Stimulated activated CD4-positive, alpha-beta T cell treated with anti-CD3 and anti-CD28 coated beads, Interleukin-1b, Interleukin-23, amount 100 ng/mL, for 48 hours (primary cell): ENCODE measurements around the gene ACSS1.

Experiments
- DNase-seq: peaks from one replicate; pipeline ENCODE4 v3.0.0-alpha.2; 2020

Gene ACSS1

DNA sequence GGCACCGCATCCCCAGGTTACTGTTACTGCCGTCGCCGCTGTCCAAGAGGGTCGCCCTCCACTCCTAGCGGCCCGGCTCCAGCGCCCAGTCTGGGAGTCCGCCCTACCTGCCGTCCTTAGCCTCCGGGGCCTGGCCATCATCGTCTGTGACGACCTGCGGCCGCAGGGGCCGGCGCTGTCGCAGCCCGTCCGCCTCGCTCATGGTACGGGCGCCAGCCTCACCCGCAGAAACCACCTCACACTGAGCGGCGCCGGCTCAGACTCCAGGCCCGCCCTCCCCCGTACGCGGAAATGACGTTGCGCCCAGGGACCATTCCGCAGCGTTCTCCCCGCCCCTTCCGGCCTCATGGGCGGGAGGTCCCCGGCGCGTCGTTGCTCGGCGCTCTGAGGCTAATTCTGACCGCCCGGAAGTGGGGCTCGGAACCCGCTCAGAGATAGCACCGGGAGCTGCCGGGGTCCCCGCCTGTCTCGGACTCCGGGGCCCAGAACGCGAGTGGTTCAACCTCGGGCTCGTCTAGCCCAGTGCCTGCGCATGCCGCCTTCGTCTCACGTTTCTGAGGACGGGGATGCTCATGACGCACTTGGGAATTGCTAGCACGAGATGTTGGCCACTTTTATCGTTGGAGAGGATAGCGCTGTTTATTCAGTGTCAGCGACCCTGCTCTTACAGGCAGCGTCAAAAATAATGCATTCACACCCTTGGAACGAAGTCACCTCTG lies 65.3 kb downstream of the ACSS1 start, which contains the start of gene APMAP:
Gene APMAP, minus strand, starts transcription at position 265 of the 719 bp plus-strand sequence. Its CDS starts 63 bp downstream, at position 202.
- peak; percentile 94 for DNase-seq

DNA sequence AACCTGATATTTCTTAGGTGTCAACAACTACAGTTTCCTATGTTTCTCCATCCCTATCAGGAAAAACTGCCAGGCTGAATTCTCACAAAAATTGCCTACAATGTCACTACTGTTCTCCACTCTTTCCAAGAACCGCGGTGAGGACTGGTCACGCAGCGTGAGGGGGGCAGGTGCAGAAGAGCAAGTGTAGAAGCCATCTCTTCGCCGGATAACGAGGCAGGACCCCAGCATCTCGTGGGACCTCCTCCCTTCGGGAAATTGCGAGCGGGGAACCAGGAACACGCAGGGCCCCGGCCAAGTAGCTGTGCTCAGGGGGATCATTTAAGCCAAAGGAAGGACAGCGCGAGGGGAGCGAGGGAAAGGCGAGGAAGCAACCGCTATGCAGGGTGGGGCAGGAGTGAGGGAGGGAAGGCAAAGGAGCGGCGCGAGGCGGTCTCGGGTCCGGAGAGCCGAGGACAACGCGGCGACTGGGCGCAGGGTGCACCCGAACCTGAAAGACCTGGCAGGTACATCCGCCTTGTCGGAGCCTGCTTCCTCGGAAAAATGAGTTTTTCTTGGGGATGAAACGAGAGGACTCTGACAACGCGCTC lies 65.9 kb downstream of the ACSS1 start:
- DNase-seq = peak; percentile 6

DNA sequence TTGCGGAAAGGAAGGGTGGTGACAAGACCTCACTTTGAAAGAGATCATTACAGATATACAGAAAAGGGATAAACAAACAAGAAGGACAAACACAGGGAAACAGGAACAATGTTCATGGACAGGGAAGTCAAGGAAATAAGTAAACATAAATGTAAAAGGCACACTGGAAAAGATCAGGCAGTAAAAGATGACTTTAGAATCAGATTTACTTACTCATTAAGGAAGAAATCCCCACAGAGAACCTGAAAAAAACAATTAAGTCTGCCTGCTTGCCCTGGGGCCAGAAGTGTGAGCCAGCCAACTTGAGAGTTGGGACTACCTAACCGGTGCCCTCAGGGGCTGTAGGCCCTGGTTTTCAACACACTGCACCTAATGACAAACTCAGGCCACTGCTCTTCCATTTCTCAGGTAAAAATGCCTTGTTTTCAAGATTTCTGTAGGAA lies 67.1 kb downstream of the ACSS1 start:
- DNase-seq = no peak

DNA sequence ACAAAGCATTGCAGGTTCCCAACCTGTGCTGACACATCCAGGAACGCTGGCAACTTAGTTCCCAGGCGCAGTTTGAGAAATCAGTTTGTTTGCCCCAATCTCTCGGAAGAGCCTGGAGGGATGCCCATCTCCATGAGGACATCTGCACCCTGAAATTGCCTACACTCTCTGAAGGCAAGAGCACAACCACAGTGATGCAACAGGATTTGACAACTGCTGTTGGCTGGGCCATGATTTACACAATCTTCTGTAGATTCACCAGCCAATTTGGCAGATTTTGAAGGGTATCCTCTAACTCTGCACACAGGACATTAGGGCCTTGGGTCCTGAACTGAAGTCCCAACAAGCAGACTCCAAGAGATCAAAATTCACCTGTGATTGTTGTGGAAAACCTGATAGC lies 68.8 kb downstream of the ACSS1 start:
- no peak for DNase-seq

DNA sequence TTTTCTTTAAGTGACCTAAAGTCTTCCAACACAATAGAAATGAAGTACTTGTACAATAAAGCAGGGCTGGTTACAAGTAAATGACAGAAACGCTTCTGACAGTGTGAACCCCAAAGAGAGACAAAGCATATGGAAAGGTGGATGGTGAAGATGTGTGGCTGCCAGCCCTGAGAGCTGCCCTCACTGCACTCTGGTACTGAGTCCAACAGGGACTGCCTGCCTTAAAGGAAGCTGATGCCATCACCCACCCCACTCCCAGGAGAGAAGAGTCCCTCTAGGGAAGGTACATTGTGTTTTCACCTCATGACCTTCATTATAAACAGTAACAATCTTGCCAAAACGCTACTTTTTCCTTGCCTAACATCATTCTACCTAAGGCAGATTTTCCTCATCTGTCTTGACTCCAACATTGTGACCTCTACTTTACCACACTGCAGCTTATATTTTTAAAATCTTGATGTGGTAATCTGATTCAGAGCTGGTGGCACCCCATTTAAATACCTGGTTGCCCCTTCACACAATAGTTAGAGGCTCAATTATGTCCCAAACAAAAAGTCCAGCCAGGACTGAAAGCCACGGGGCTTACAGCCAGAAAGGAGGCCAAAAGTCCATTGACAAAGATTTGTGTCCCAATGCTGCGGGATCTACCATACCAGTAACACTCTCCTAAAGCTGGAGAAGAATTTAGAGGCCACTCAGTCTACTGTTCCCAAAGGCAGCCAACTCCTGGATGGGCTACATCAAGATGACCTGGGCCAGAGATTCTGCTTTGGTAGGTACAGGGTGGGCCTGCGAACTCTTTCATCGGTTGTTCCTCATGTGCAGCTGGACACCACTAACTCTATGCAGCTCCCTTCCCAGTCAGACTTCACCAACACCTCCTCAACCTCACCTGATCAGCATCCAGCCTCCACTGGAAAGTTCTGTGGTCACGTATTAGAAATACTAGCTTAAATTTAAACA lies 69.8 kb downstream of the ACSS1 start:
- DNase-seq = no peak

DNA sequence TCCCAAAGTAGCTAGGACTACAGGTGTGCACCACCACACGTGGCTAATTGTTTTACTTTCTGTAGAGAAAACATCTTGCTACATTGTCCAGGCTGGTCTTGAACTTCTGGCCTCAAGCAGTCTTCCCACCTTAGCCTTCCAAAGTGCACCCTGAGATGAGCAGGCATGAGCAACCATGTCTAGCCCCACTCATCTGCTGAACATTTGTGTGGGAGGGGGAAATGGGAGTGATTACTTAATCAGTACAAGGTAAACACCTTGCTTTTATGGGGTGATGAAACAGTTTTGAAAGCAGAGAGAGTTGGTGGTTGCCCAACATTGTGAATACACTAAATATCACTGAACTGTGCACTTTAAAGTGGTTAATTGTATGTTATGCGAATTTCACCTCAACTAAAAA lies 70.7 kb downstream of the ACSS1 start:
- DNase-seq = peak; percentile 36

DNA sequence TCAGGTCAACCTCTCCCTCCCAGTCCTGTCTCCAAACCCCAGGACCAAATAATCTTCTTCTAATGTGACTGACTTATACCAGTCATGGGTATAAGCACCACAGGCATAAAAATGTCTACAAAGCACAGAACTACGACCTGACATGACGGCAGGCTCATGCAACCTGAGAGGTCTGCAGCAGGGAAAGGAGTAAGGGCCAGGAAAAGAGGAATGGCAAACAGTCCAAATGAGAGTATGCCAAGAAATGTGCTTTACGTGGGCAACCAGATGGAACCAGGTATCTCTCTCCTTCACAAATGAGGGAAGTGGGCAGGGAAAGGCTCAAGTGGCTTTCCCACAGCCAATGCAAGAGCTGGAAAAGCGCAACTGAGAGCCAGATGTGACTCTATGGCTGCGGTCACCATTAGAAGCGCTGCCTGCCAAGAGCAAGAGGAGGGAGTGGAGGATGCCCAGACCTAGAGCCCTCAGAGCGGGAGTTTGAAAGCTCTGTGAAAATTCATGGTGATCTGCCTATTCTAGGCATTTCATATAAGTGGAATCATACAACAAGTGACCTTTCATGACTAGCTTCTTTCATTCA lies 71.4 kb downstream of the ACSS1 start:
- no peak for DNase-seq

DNA sequence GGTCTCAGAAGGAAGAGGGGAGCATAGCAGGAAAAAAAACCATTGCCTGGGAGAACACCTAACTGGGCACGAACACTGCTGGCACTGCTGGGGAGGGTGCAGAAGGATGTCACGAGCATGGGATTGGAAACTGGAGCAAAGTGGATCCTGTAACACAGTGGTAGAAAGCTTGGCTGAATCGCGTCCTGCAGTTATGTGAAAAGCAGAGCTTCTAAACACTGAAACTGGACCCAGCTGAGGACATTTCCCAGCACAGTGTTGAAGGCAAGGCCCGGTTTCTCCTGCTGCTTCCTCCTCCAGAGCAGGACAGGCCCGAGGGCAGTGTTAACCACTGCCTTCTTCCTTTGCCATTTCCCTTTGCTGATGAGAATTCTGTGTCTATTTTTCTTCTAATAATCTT lies 72.1 kb downstream of the ACSS1 start:
- no peak for DNase-seq

DNA sequence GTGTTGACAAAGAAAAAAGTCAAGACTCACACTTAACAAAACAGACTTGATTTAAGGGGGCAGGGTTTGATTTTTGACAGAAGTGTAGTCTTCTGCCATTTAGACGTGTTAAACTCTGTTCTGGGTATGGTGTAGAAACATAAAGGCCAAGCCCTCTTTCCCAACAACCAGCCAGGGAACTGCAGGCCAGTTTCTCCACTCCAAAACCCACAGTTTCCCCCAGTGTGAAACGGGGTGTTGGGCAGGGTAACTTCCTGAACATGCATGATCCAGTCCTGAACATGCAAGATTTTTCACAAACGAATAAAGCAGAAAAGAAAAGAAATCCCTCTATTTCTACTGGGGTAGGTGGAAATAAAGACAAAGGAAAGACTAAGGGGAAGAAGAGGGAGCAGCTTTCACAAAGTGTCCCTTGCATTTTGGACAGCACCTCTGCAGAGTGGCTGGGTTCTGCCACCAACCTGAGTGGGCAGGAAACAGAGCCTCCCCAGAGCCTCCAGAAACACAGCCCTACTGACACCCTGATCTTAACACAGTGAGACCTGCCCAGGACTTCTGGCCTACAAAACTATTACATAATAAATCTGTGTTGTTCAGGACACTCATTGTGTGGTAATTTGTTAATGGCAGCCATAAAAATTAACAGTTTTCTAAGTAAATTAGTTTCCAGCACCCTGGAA lies 72.8 kb downstream of the ACSS1 start:
- no peak for DNase-seq

DNA sequence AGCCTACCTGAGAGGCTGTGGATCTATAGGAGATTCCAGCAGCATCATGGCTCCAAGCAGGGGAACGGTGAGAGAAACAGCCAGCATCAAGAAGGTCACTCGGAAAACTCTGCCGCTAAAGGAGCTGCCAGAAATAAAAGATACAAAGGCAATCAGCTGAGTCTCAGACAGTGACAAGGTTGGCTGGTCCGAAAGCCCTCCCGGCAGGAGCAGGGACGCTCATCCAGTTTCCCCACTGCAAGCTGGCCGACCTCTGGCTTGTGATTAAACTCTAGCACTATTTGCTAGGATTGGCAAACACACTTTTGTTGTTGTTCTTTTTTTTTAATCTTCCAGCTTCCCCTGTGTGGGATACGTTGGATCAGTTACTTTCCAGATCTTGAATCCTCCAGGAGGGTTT lies 74.0 kb downstream of the ACSS1 start:
- DNase-seq = no peak

DNA sequence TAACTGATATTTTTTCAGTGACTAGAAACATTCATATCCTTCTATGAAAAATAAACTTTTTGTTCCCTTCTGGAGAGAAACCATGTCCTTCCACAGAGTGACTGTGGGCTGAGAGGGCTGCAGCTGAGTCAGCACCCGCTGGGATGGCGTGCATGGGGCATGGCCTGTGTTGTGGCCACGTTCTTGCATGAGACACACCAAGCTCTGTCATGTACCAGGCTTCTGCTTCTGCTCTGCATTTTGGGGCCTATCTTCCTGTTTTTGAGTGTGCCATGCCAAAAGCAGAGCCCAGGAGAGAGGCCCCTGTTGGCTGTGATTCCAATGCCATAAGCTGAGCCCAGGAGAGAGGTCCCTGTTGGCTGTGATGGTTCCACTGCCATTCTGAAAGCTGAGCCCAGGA lies 76.1 kb downstream of the ACSS1 start:
- DNase-seq = no peak

DNA sequence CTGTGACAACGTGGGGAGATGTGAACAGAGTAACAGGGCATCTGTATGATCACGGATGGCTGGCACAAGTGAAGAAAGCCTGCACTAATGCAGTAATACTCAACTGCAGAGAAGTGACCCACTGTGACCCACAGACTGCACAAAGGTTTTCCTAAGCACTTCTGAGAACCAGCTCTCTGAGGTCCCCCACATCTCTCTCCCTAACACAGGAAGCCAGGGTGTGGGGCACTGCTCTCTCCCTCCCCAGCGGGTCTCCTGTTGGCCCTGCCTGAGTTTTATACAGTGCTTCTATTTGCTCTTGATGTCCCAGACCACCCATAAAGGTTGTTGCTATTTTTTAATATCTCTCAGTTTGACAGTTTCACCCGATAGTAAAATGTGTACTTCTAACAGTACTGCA lies 76.7 kb downstream of the ACSS1 start:
- DNase-seq = no peak

DNA sequence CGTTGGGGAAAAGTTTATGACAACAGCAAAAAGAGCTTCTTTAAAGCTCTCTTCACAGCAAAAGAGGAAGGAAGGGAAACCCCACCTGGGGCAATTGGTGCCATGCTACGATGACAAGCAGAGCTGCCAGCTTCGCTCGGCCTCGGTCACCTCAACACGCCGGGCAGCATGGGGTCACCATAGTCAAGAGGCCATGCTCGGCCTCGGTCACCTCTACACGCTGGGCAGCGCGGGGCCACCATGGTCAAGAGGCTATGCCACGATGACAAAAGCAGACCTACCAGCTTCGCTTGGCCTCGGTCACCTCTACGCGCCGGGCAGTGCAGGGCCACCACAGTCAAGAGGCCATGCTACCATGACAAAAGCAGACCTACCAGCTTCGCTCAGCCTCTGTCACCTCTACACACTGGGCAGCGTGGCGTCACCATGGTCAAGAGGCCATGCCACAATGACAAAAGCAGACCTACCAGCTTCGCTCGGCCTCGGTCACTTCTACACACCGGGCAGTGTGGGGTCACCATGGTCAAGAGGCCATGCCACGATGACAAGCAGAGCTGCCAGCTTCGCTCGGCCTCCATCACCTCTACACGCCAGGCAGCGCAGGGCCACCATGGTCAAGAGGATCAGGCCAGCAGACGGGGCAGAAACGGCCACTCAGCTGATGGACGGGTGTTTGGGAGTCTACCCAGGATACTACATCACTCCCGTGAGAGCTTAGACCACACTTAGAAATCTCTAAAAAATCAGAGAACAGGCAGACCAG lies 77.5 kb downstream of the ACSS1 start:
- no peak for DNase-seq

DNA sequence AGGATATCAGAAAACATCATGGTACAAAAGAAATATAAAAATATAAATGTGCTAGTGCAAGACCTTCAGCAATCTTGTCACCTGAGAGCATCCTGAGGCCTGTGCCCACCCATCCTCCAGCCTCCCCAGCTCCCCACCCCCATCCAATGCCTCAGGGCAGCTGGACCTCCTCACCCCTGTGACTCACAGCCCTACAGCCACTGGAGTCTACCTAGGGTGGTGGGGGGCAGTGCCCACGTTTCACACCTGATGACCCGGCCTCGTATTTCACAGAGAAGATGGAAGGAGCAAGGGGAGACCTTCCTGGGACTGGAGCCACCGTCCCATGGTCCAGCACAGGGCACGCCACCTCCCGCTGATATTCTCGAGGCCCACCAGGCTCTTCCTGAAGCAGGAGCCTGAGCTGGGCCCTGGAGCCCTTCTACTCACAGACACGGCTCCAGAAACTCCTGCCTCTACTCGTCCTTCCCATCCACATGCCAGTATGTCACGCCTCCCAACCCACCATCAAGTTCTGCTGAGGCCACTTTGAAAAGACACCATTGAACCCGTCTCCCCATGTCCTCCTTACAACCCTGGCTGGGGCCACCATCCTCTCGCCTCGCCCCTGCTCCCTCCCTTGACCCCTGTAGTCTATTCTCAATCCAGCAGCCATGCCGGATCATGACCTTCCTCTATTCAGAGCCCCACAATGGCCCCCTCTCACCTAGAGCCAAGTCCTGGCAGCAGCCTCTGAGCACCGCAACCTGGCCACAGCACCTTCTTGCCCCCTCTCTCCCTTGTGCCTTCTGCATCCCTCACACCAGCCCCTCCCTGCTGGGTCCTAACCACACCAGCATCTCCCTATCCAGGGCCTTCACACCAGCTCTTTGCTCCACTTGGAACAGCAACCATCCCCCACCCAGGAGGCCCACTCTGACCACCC lies 78.6 kb downstream of the ACSS1 start:
- no peak for DNase-seq

DNA sequence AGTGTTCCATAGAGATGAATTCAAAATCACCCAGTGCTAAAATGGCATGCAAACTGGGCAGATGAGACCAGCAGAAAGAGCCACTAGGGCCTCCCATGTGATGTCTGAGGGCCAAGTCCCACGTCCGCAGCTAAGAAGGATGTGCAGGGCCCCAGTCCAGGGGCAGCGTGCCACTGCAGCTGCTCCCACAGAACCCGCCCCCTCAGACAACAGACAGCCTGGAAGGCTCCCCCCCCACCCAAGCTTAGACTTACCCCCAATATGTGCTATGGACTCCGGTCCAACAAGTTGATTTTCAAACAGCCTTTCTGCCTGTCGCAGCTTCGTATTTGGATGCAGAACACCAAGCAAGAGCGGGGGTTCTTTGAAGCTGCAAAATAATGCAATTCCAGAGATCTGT lies 79.4 kb downstream of the ACSS1 start:
- no peak for DNase-seq

DNA sequence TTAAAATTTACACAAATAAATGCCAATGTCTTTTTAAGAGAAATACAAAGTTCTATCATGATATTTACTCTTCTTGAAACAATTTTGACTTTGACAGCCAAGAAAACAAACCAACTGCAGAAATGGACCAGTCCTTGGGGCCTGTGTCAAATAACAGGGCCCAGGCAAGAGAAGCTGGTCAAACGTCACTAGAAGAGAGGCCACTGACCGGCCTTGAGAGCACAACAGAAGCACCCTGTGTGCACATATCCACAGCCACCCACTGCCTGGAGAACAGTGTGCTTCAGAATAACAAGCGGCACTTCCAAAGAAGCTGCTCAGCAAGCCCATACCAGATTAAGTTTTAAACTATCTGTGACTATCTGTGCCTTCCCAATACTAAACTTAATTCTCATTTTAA lies 80.1 kb downstream of the ACSS1 start:
- DNase-seq = no peak

DNA sequence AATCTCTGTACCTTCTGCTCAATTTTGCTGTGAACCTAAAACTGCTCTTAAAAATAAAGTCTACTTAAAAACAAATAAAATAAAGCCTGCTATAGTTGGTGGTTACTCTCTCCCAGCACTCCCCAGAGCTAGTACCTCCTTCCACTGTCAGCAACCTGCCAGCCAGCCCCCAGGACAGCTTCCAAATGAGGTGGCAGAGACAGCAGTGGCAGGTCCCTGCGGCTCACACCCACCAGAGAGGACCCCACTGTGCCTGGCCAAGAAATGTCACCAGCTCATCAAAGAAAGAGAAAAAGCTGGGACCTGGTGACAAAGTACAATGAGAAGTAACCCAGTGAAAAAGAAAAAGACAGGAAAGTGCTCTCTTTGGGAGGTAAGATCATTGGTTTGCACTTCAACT lies 80.6 kb downstream of the ACSS1 start:
- no peak for DNase-seq

DNA sequence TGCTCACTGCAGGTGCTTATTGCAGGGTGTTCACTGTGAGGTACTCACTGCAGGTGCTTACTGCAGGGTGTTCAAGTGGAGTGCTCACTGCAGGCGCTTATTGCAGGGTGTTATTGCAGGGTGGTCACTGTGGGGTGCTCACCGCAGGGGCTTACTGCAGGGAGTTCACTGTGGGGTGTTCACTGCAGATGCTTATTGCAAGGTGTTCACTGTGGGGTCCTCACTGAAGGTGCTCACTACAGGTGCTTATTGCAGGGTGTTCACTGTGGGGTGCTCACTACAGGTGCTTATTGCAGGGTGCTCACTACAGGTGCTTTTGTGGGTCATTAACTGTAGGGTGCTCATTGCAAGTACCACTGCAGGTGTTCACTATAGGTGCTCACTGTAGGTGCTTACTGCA lies 85.6 kb downstream of the ACSS1 start:
- DNase-seq = no peak

DNA sequence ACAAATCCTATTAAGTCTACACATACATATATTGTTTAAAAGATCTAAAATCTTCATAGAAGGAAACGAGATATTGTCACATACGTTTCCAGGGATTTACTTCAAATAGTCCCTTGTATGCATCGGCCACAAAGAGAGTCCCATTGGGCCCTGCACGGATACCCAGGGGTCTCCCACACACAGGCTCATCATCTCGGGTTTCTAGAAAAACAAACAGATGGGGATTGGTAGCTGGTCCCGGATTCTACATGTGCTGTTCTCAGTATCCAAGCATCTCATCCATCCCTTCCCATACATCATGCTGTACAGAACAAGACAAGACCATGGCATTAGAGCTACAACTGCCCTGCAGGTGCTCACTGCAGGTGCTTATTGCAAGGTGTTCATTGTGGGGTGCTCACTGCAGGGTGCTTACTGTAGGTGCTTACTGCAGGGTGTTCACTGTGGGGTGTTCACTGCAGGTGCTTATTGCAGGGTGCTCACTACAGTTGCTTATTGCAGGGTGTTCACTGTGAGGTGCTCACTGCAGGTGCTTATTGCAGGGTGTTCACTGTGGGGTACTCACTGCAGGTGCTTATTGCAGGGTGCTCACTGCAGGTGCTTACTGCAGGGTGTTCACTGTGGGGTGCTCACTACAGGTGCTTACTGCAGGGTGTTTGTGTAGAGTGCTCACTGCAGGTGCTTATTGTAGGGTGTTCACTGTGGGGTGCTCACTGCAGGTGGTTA lies 86.4 kb downstream of the ACSS1 start:
- no peak for DNase-seq

DNA sequence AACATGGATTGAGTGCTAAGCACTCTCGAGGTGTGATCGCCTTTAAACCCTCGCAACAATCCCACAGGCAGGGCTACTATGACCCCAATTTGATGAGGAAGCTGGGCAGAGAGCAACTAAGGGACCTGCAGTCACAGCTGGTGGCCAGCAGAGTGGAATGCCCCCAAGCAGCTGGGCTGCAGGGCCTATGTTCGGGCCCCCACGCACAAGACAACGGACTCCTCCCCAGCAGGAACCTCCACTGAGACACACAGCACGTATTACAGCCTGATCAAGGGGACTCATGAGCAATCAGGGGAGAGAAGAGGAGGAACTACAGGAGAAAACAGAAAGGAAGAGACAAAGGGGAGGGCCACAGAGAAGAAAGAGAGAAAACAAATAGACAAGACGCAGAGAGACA lies 87.2 kb downstream of the ACSS1 start:
- DNase-seq = no peak
